ENCODE measurements around the gene KCP. TPM values are rescaled to one million over a fixed set of nuclear protein-coding genes. Genes with fewer than 3 reads are reported as not detected.
A peak's percentile ranks its signal among the peaks of the same experiment; 100 is the strongest.

KCP gene
- polyA plus RNA-seq, 3 donors = 0.11 to 0.16 TPM; not detected in 1

GRCh38 chr7:128909625-128910568 lies 612 bp downstream of the KCP start:
- WGBS (ENCODE audit: insufficient coverage) = 30% methylated on average over 36 of the region's 42 CpGs
- Histone ChIP-seq H3K36me3 (replicated peaks in 1 of 2; ENCODE audit: control insufficient read depth in 1 of 2, insufficient read depth in 2 of 2, low read length in 2 of 2) (no peaks in the 10 kb centered on the region), H3K9ac (ENCODE audit: insufficient read depth, low read length, poor library complexity, severe bottlenecking) (no peak overlapping the region), H2AFZ (ENCODE audit: insufficient read depth, low read depth, low read length, poor library complexity, severe bottlenecking) (peak overlapping the region; percentile 63), H3K4me3 (replicated peaks in 1 of 3; ENCODE audit: low read depth in 2 of 3, low read length in 3 of 3) (peak overlapping the region in 1 of 3 experiments; percentile 45), H3K79me2 (ENCODE audit: insufficient read depth, low read length) (no peaks in the 10 kb centered on the region), H3K4me1 (ENCODE audit: control insufficient read depth in 1 of 2, insufficient read depth in 2 of 2, low read length in 2 of 2) (peaks cover 19 to 25% of the 10 kb centered on the region in 2 donors), H3K4me2 (replicated peaks; ENCODE audit: extremely low read depth, low read length, poor library complexity, severe bottlenecking) (peak overlapping the region; percentile 59), H3K27ac (ENCODE audit: low read depth in 1 of 2, low read length in 2 of 2) (no peak overlapping the region), H3K9me3 (replicated peaks in 1 of 2; ENCODE audit: control insufficient read depth in 1 of 2, insufficient read depth in 1 of 2, low read length in 2 of 2) (peaks cover 0 to 3% of the 10 kb centered on the region in 2 donors), H4K20me1 (ENCODE audit: insufficient read depth, low read length) (no peaks in the 10 kb centered on the region), H3K27me3 (ENCODE audit: control insufficient read depth in 2 of 2, insufficient read depth in 2 of 2, low read length in 2 of 2) (peaks cover 13 to 46% of the 10 kb centered on the region in 2 donors)
- Mint-ChIP-seq H3K9me3 (peaks cover 0 to 5% (median 1%) of the 10 kb centered on the region in 7 donors), H3K27me3 (ENCODE audit: low read depth in 3 of 3) (peaks cover 40 to 57% (median 46%) of the 10 kb centered on the region in 3 donors), H3K4me1 (peaks cover 34% of the 10 kb centered on the region), H3K4me3 (peak overlapping the region; percentile 45 to 78), H3K27ac (peak overlapping the region in 1 of 7 donors; percentile 6), H3K36me3 (peaks cover 0 to 13% of the 10 kb centered on the region in 2 donors)
- DNase-seq = peak in 1 of 3 donors; percentile 4
- intact Hi-C loops (cut with micrococcal nuclease) = loop anchor here (5.0 to 10.0 kb wide), 3 partner anchors 37 to 185 kb away; no protein-coding TSS in a partner anchor
- TF ChIP-seq, protein P1, sequence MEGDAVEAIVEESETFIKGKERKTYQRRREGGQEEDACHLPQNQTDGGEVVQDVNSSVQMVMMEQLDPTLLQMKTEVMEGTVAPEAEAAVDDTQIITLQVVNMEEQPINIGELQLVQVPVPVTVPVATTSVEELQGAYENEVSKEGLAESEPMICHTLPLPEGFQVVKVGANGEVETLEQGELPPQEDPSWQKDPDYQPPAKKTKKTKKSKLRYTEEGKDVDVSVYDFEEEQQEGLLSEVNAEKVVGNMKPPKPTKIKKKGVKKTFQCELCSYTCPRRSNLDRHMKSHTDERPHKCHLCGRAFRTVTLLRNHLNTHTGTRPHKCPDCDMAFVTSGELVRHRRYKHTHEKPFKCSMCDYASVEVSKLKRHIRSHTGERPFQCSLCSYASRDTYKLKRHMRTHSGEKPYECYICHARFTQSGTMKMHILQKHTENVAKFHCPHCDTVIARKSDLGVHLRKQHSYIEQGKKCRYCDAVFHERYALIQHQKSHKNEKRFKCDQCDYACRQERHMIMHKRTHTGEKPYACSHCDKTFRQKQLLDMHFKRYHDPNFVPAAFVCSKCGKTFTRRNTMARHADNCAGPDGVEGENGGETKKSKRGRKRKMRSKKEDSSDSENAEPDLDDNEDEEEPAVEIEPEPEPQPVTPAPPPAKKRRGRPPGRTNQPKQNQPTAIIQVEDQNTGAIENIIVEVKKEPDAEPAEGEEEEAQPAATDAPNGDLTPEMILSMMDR (IDR thresholded peaks at IDR 0.05) = no peak

DNA sequence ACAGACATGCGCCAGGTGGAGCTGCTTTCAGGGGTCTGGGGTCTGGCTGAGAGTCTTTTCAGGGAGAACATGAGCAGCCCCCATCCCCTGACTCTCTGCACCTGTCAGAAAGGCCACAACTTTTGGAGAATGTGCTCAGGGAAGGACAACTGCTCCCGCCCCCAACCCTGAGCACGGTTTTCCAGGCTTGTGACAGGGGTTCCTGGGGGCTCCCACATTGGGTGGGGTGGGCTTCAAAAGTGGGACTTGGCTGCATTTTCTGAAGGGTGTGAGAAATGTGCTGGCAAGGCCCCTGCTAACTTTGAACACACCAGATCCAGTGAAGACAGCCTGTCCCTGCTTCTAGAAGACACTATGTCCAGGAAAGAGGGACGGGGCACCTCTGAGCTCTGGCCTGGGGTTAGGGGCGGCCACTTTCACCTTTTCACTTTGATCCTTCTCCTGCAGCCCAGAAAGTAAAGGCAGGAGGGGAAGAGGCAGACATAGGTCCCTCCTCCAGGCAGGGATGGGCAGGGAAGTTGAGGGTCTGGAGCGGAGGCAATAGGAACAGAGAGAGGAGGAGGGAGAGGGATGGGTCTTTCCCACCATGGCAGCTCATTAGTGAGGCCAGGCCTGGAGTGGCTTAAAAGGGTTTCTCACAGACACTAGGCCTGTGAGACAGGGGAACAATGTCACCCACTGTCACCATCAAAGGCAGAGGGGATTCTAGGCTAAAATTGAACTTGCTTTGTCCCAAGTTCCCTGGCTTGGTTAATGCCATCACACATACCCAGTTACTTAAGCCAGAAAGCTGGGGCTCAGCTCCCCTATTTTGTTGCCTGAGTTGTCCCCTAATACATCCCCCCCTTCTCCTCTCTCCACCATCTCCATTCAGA lies 1.5 kb downstream of the KCP start:
- intact Hi-C loops (cut with micrococcal nuclease) = loop anchor here (5.0 to 10.0 kb wide), 3 partner anchors 38 to 186 kb away; no protein-coding TSS in a partner anchor

More for the DNA sequence above, 1.5 kb downstream of the KCP start:
- Histone ChIP-seq H3K79me2 (ENCODE audit: insufficient read depth, low read length) (no peaks in the 10 kb centered on the region), H3K9ac (ENCODE audit: insufficient read depth, low read length, poor library complexity, severe bottlenecking) (no peak overlapping the region), H3K36me3 (replicated peaks in 1 of 2; ENCODE audit: control insufficient read depth in 1 of 2, insufficient read depth in 2 of 2, low read length in 2 of 2) (no peaks in the 10 kb centered on the region), H3K4me3 (replicated peaks in 1 of 3; ENCODE audit: low read depth in 2 of 3, low read length in 3 of 3) (no peak overlapping the region), H4K20me1 (ENCODE audit: insufficient read depth, low read length) (no peaks in the 10 kb centered on the region), H3K4me2 (replicated peaks; ENCODE audit: extremely low read depth, low read length, poor library complexity, severe bottlenecking) (no peak overlapping the region), H3K27ac (ENCODE audit: low read depth in 1 of 2, low read length in 2 of 2) (no peak overlapping the region), H3K4me1 (ENCODE audit: control insufficient read depth in 1 of 2, insufficient read depth in 2 of 2, low read length in 2 of 2) (peaks cover 21 to 22% of the 10 kb centered on the region in 2 donors), H3K9me3 (replicated peaks in 1 of 2; ENCODE audit: control insufficient read depth in 1 of 2, insufficient read depth in 1 of 2, low read length in 2 of 2) (peaks cover 0 to 3% of the 10 kb centered on the region in 2 donors), H2AFZ (ENCODE audit: insufficient read depth, low read depth, low read length, poor library complexity, severe bottlenecking) (no peak overlapping the region), H3K27me3 (ENCODE audit: control insufficient read depth in 2 of 2, insufficient read depth in 2 of 2, low read length in 2 of 2) (peaks cover 9 to 37% of the 10 kb centered on the region in 2 donors)
- peak overlapping the region in 1 of 2 donors; percentile 78 for H3K4me3 Mint-ChIP-seq
- TF ChIP-seq, protein P1 (IDR thresholded peaks at IDR 0.05) = no peak
- peaks cover 0 to 5% (median 1%) of the 10 kb centered on the region in 7 donors for H3K9me3 Mint-ChIP-seq
- H3K27ac Mint-ChIP-seq = peak overlapping the region in 1 of 7 donors; percentile 58
- H3K36me3 Mint-ChIP-seq = peaks cover 0 to 13% of the 10 kb centered on the region in 2 donors
- 83% methylated on average over 2 of the region's 6 CpGs for WGBS (ENCODE audit: insufficient coverage)
- H3K4me1 Mint-ChIP-seq = peaks cover 33% of the 10 kb centered on the region
- no peak for DNase-seq
- peaks cover 31 to 48% (median 39%) of the 10 kb centered on the region in 3 donors for H3K27me3 Mint-ChIP-seq (ENCODE audit: low read depth in 3 of 3)

Measured in CD14-positive monocyte (primary cell).